NCI-H1092 (cell line): Measurements from ENCODE around the gene DNAH8.
A peak's percentile ranks its signal among the peaks of the same experiment; 100 is the strongest.

Experiments used
- DNase-seq: peaks from one replicate; lab custom pipeline; 2025; lab: John Stamatoyannopoulos, UW

DNAH8 gene

DNA sequence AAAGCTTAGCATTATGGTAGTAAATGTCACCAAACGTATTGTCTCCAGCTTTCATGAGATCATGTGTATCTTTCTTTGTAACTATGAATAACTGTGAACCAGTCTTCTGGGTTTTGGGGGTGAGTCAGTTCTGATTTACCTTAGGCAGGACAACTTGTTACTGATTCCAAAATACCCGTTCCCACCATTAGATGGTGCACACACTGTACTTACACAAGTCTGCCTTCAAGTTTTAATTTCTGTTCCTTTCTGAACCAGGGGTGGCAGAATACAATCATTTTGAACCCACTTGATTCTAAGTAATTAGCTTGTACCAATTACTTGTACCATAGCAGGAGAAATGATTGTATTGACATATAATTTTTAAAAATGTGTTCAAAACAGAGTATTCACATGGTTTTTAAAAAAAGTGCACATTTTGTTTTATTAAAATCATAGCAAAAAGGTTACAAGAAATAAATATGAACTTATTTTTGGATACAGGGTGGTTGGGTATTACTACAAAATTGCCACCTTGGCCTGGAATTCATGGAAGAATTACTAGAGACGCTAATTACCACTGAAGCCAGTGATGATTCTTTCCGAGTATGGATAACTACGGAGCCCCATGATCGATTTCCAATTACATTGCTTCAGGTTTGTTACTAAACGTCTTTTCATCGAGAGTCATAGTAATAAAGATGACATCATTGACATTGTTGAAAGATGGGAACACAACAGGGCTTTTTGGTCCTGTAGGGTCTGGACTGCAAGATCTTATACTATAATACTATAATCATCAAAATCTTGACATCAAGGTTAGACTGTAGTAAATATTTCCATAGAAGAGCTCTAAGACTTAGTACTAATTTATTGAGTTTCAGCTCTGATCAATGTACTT lies 258.3 kb downstream of the DNAH8 start:
- peak; percentile 45 for DNase-seq

DNA sequence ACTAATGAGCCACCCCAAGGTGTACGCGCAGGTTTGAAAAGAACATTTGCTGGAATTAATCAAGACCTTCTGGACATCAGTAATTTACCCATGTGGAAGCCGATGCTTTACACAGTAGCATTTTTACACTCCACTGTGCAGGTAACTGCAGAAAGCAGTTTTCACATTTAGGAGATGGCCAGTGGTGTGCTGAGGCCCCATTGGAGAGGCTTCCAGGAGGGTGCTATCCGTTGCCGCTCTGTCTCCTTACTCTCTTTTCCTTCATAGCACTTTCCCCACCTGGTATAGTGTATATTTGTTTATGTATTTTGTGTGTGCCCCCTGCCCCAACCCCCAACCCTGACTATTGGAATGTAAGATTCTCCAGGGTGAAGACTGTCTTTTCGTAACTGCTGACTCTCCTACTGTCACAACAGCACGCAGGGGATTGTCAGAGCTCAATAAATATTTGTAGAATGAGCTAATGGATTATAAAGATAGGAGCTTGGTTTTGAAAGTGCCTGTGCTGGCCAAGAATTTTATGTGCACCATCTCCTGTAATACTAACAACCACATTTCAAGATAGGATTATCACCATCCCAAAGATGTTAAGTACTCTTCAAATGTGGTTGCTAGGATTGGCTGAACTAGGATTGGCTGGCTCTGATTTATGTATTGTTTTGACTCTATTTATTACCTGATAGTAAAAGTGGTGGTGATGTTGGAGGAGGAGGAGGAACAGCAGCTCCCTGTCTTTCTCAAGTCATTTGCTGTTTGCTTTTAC lies 259.5 kb downstream of the DNAH8 start:
- DNase-seq: no peak

DNA sequence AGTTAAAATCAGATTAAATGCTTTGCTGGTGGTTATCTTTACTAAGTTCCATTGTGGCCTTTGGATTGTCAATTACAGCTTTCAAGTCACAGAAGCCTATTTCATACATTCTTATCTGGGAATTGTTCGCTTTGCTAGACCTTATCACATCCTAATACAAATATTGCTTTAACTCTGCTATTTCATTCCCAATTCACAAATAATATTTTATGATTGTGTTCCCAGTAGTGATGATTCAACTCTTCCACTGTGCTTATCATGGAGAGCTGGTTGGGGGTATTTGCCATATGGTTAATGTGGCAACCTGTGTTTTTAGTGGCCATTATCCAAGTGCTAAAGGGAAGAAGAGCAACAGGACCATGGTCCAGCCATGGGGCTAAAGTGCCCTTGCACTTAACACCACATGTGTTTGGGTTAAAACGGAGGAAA lies 260.5 kb downstream of the DNAH8 start:
- no peak for DNase-seq

DNA sequence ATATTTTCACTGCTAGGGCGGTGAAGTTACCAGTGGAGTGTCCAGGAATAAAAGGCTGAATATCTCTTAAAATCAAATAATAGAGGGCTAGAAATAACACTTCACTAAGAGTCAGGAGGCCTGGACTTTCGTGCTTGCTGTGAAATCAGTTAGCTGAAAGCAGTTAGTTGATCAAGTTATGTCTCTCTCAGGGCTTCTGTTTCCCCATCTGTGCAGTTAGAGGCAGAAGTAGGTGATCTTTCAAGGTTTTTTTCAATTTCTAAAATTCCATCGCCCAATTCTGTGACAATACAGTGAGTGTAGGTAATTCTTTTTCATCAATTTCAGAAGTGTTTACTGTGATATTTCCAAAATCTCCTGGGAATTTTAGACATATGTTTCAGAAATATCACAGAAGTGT lies 260.9 kb downstream of the DNAH8 start:
- no peak for DNase-seq

DNA sequence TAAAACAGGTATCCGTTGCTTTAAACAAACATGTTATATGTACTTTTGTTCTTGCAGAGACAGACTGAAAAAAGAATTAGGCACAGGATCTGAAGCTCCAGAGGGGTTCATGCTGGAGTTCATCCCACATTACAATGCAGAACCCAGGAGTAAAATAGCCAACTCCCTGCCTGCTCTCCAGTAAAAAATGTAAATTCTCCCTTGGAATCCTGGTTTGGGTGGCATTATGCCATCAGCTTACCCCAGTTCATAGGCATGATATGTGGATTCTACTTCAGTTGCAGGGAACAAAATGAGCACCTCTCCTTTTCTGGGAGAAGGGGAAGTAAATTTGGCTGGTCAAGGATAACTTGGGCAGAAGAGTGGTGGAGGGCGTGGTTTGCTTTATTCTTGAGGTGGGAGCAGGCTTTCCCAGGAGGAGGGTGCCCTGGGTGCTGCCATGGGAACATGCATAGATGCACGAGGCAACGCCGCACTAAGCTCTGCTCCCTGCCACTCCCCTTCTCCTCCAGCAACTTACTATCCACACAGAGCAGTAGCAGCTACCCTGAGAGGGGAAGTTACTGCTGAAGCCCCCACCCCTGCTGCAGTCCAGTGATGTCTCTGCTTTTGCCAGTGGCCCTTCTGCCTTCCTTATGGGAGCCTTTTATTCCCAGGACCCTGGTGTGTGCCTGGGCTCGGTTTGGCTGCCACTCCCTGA lies 261.8 kb downstream of the DNAH8 start:
- no peak for DNase-seq

DNA sequence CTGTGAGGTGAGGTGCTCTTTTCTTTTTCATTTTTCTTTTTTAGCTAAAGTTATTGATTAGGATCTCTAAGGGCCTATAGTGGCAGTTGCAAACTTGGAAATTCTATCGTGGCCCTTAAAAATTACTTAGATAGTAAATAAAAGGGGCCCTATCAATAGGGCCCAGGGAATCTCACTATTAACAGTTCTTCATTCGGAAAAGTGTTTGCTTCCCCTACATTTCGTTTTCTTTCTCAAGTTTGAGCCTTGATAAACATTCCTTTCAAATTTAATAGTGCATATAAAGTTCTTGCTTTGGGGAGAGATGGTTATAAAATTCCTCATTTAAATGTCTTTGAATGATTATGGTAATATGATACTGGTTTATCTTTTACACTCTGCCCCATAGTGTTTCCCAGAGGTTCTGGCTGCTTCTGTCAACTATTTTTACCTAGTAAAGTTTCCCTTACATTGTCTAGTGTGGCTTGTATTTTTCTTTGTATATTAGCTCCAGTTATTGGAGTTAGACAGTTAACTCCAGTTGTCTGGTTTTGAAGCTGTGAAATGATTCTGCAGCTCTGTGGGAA lies 263.1 kb downstream of the DNAH8 start:
- DNase-seq: no peak

DNA sequence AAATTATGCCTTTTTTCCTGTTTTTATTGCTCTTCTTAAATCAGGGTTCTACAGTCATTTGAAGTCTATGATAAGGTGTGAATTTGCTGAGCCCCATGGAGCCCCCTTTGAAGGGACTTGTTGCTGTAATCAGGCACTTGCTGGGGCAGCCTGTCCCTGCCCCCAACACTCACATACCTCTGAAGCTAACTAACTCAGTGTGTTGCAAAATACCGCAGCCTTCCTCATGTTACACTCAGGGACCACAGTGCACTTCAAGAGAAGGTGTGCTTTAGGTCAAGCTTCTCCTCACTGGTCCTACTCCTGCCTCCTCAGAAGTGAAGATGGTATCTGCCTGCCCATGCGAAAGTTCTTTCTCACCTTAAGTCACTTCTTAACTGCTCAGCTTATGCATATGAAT lies 267.4 kb downstream of the DNAH8 start:
- DNase-seq: no peak

DNA sequence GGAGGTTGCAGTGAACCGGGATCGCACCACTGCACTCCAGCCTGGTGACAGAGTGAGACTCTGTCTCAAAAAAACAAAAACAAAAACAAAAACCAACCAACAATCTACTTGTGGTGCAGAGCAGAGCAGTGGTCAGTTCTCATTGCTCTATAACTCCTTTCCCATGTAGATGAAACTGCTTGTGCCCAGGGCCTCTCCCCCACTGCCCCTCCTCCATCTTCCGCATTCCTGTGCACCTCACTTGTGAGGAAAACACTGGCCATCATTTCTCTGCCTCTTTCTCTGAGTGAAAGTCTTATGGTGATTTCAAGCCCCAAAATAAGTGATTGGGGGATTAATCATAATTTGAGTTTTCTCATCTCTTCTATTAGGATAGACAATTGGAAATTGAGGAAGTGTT lies 269.6 kb downstream of the DNAH8 start:
- no peak for DNase-seq

DNA sequence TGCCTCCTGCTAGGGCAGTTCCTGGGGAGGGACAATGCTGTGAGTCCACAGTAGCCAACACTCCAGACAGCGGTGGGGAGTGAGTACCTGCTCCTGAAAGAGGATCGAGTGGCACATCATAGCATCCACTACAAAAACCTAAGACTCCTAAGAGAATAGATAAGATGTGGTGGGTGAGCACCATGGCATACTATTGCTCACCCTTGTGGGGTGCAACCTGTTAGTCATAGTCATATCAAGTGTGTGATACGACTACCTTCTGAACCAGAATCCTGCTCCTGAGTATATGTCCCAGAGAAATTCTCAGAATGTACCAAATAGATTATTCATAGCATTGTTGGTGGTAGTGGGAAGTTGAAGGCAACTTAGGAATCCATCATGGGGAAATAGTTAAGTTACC lies 270.7 kb downstream of the DNAH8 start:
- no peak for DNase-seq

DNA sequence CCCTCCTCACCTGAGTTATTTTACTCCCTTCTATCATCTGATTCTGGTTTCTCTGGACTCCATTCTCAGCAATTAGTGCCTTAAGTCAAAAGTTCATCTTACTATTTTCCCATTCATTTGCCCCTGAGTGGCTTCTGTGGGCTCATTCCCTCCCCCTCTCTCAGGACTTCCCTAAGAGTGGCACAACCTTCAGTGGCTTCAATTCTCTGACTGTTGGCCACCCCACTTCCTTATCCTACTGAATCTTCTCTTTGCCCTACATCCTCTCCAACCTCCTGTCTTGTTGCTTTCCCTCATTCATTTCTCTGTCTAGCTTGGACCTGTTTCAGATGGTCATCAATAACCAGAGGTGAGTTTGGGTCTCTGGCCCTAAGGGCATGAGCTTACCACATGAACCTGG lies 272.4 kb downstream of the DNAH8 start:
- DNase-seq: no peak

DNA sequence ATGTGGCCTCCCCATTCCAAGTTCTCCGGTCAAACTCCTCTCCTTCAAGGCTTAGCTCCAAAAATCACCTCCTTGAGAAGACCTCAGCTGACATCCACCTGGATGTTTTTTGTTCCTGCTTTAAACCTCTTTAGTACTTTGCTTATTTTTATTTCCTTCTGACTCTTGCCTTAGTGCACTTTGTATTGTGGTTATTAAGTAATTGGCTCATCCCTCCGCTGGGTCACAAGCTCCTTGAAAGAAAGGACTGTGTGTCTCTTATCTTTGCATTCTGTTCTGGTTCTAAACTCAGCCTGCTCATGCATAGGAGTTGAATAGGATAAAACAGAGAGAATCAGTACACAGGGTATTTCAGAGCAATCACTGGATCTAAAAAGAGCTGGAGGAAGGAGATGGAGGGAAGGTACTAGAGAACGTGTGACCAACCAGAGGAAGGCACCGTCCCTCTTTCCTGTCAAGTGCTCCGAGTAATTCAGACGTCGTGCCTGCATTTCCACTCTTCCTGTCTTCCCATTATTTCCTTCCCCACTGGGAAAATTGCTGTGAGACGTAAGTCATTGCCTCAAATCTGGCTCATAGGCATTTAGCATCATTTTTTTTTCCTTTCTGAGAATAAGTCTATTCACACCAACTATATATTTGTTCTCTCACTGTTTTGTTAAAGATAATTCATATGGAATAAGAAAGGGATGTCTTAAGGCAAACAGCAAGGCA lies 273.8 kb downstream of the DNAH8 start:
- no peak for DNase-seq

DNA sequence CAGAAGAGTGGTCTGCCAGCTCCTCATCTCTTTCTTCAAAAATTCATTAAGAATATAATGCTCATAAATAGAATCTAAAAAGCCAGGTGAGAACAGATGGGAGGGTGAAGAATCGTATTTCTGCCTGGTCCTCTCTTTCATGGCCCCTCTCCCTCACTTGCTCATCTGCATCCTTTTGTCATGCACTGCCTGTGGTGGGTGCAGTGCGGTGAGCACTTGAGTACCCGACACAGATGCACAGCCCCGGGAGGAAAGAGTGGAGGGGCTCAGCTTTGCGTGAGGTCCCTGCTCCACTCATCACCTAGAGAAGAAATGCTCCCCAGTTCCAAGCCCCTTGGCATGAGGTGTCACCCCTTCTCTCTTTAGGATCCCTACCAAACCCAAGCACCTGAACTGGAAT lies 275.4 kb downstream of the DNAH8 start:
- DNase-seq: no peak

DNA sequence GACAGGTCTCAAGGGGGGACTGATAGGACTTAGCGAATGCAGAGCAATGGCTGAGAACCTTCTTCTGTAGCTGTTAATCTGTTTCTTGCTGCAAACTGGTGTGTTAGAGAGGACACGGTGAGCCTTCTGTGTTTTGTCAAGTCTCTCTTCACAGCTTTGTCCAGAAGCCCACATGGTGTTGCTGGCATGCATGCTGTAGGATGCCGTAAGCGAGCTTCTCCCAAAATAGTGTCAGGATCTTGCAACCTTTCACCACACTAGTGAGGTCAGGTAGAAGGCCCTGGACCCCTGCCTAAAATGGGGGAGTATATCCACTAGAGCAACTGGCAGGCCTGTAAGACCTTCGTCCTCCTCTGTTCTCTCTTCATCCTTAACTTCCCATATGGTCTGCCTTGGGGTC lies 281.6 kb downstream of the DNAH8 start:
- no peak for DNase-seq

DNA sequence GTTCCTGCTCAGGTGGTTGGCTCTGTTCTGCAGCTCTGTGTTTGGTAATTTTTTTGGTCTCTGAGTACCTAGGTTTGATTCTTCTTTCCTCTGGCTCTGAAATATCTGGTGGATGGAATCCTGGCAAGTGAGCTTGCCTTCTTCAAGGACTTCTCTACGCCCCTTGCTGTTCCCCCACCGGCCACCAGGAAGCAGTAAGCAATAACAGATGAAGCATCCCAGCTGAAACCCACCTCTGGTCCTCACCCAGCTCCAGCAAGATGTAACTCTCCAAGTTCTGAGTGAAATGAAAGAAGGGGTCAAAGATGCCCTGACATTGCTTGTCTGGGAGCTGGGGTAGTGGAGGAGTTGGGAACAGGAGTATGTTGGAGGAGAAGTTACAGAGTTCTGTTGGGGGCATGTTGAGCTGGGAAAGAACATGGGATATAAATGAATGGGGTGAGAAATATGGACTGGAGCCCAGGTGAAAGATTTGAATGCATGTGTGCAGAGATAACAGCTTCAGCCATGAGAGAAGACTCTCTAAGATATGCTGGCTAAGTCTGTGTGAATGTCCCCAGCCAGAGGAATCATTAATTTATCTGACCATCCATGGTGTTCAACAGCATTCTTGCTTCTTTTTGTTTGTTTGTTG lies 282.1 kb downstream of the DNAH8 start:
- peak; percentile 55 for DNase-seq

DNA sequence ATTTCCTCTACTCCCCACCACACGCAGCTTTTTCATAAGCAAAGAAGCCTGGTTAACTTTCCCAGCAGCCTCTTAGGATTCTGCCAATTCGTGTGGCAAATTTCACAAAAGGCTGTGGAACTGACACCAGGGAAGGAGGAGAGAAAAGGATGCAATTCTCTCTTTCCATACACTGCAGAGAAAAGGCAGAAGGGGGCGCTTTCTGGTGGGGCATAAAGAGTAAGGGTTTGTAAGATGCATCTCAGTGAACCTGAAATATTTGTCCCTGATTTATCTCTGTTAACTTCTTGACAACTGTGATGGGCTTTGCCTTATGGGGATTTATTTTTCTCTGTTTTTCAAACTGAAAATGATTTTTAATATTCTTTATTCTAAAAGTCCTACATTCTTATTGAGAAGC lies 288.0 kb downstream of the DNAH8 start:
- peak; percentile 26 for DNase-seq

DNA sequence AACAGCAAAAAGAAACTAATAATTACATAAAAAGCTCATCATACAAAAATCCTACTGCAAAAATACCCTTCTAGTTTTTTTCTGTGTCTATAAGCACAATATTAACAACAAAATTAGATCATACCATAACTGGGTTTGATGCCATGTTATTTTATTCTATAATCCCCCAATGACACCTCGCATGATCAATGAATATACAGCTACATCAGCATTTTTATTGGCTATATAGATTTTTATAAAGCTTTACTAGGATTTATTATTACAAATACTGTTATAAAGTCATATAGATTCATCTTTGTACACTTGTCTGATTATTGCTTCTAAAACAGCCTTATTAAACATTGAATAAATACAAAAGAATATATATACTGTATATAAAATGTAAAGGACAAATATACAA lies 288.4 kb downstream of the DNAH8 start:
- DNase-seq: no peak

DNA sequence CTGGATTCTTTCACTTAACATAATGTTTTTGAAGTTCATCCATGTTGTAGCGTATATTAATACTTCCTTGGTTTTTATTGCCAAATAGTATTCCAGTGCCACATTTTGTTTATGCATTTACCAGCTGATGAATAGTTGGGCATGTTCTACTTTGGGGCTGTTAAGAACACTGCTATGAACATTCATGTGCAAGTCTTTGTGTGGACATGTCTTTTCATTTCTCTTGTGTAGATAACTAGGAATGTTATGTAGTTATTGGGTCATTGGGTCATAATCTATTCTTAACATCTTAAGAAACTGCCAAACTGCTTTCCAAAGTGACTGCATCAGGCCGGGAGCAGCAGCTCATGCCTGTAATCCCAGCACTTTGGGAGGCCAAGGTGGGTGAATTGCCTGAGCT lies 289.7 kb downstream of the DNAH8 start:
- no peak for DNase-seq

DNA sequence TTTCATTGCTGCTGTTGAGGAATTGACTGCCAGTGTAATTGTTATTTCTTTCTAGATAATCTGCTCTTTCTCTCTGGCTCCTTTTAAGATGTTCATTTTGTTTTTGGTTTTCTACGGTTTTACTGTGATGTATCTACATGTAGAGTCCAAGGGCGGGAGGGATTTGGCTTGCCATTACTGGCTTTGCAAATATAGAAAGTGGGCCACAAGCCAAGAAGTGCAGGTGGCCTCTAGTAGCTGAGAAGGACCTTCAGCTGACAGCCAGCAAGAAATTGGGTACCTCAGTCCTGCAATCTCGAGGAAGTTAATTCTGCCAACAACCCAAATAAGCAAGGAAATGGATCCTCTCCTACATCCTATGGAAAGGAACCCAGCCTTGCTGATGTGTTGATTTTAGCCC lies 290.7 kb downstream of the DNAH8 start:
- peak; percentile 66 for DNase-seq

DNA sequence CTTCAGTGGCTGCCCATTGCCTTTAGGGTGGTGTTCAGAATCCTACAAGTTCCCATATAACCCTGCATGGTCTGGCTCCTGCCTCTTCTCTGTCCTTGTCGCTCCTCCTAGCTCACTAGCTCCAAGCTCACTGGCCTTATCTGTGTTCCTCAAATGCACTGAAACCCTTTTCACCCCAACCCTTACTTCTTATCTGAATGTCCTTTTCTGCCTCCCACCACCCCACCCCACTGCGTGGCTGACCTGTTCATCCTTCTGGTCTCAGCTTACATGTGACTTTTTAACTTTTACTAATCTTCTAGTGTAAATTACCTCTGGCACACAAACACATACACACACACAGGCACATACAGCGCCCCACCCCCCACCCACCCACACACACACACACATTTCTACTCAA lies 292.5 kb downstream of the DNAH8 start:
- DNase-seq: no peak

DNA sequence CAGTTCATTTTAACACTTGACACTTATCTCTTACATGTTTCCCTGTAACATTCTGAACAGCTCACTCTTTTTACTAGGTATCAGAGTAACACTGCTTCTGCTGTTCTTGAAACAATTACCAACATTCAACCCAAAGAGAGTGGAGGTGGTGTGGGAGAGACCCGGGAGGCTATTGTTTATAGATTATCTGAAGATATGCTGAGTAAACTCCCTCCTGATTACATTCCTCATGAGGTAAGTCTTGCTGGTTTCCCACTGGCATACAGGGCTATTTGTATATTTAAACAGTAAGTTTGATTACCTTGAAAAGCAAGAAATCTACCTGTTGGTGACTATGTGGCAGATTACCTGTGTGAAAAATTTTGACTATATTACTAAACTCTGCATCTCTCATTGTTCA lies 293.6 kb downstream of the DNAH8 start:
- DNase-seq: no peak

DNA sequence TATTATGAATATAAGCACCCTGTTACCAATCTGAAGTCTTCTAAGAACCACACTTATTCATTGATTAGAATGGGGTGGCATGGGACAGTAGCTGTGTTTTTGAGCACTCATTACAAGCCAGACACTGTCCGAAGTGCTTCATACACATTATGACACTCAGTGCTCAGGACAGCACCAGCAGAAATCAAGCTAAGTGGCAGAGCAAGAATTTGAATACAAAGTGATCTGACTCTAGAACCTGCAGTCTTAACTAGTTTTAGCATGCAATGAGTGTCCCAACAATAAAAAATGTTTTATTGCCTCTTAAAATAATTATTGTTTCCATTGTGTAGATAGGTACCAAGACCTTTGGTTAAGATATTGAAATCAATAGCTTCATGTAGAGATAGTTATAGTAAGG lies 294.4 kb downstream of the DNAH8 start:
- no peak for DNase-seq
